ENCODE data around the gene PCTP. TPM values are rescaled to one million over a fixed set of nuclear protein-coding genes. Genes with fewer than 3 reads are reported as not detected.
A peak's percentile ranks its signal among the peaks of the same experiment; 100 is the strongest.

Gene PCTP
- total and polyA plus RNA-seq, 9 of the 15 experiments (the other 6 are each of a cell fraction or from before 2014, with no cell fraction given), result 10.9 to 62.3 (median 41.2) TPM

DNA sequence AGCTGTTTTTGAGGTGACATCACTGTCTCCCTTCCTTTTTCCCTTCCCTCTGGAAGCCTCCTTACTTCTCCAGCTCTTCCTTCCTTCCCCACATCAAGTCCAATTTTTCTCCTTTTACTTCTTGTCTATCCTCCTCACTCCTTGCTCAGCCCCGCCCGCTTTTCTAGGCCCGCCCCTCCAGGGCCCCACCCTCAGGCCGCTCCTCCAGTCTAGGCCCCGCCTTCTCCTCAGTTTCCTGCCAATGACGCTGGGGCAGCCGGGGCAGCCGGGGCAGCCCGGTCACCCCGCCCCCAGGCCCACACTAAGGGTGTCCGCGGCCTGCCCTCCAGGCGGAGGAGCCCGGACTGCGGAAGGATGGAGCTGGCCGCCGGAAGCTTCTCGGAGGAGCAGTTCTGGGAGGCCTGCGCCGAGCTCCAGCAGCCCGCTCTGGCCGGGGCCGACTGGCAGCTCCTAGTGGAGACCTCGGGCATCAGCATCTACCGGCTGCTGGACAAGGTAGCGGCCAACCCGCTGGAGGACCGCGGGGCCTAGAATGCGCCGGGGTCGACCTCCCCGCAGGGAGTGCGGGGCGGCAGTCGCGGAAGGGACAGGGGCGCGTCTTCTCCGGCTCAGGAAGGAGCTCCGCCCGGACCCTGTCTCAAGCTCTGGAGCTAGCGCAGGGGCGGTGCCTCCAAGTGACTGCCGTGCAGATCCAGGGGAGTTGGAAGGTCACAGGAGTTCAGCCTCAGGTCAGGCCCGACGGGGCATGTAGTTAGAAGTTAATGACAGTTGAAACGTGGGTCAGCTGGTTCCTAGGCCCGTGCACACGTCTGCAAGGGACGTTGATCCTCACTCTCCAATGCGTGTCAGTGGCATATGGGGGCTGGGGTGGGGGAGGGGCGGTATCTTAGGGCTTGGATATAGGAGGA is at the start of gene PCTP (continued):
- TF ChIP-seq, protein P1, sequence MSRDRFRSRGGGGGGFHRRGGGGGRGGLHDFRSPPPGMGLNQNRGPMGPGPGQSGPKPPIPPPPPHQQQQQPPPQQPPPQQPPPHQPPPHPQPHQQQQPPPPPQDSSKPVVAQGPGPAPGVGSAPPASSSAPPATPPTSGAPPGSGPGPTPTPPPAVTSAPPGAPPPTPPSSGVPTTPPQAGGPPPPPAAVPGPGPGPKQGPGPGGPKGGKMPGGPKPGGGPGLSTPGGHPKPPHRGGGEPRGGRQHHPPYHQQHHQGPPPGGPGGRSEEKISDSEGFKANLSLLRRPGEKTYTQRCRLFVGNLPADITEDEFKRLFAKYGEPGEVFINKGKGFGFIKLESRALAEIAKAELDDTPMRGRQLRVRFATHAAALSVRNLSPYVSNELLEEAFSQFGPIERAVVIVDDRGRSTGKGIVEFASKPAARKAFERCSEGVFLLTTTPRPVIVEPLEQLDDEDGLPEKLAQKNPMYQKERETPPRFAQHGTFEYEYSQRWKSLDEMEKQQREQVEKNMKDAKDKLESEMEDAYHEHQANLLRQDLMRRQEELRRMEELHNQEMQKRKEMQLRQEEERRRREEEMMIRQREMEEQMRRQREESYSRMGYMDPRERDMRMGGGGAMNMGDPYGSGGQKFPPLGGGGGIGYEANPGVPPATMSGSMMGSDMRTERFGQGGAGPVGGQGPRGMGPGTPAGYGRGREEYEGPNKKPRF (IDR thresholded peaks at IDR 0.05; ENCODE audit: low read depth, low read length), result no peak
- TF ChIP-seq MTF1 (CRISPR knock-in tag; IDR thresholded peaks at IDR 0.05; ENCODE audit: borderline replicate concordance) (no peak), MTA1 (IDR thresholded peaks at IDR 0.05; ENCODE audit: borderline replicate concordance) (no peak), ZNF695 (CRISPR knock-in tag; IDR thresholded peaks at IDR 0.05) (no peak), KLF6 (CRISPR knock-in tag; IDR thresholded peaks at IDR 0.05; ENCODE audit: borderline replicate concordance) (no peak), RFX1 (IDR thresholded peaks at IDR 0.05) (no peak), MECOM (CRISPR knock-in tag; IDR thresholded peaks at IDR 0.05) (no peak), SMARCB1 (IDR thresholded peaks at IDR 0.05; ENCODE audit: insufficient read length, low read depth) (no peak), ZNF3 (CRISPR knock-in tag; IDR thresholded peaks at IDR 0.05) (no peak), ZNF197 (CRISPR knock-in tag; IDR thresholded peaks at IDR 0.05; ENCODE audit: low read depth) (no peak), RBM34 (IDR thresholded peaks at IDR 0.05; ENCODE audit: borderline replicate concordance, insufficient read depth, low read length) (no peak), TCFL5 (CRISPR knock-in tag; conservative IDR thresholded peaks at IDR 0.05) (no peak), ADNP (tag; IDR thresholded peaks at IDR 0.05) (no peak)
- TF ChIP-seq, protein P2, sequence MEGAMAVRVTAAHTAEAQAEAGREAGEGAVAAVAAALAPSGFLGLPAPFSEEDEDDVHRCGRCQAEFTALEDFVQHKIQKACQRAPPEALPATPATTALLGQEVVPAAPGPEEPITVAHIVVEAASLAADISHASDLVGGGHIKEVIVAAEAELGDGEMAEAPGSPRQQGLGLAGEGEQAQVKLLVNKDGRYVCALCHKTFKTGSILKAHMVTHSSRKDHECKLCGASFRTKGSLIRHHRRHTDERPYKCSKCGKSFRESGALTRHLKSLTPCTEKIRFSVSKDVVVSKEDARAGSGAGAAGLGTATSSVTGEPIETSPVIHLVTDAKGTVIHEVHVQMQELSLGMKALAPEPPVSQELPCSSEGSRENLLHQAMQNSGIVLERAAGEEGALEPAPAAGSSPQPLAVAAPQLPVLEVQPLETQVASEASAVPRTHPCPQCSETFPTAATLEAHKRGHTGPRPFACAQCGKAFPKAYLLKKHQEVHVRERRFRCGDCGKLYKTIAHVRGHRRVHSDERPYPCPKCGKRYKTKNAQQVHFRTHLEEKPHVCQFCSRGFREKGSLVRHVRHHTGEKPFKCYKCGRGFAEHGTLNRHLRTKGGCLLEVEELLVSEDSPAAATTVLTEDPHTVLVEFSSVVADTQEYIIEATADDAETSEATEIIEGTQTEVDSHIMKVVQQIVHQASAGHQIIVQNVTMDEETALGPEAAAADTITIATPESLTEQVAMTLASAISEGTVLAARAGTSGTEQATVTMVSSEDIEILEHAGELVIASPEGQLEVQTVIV (CRISPR knock-in tag; IDR thresholded peaks at IDR 0.05; ENCODE audit: borderline replicate concordance), result no peak
- TF ChIP-seq, protein P3, sequence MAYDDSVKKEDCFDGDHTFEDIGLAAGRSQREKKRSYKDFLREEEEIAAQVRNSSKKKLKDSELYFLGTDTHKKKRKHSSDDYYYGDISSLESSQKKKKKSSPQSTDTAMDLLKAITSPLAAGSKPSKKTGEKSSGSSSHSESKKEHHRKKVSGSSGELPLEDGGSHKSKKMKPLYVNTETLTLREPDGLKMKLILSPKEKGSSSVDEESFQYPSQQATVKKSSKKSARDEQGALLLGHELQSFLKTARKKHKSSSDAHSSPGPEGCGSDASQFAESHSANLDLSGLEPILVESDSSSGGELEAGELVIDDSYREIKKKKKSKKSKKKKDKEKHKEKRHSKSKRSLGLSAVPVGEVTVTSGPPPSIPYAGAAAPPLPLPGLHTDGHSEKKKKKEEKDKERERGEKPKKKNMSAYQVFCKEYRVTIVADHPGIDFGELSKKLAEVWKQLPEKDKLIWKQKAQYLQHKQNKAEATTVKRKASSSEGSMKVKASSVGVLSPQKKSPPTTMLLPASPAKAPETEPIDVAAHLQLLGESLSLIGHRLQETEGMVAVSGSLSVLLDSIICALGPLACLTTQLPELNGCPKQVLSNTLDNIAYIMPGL (CRISPR knock-in tag; IDR thresholded peaks at IDR 0.05), result peak; percentile 56; the same call in 1 of the 2 replicates
- TF ChIP-seq, protein P4, sequence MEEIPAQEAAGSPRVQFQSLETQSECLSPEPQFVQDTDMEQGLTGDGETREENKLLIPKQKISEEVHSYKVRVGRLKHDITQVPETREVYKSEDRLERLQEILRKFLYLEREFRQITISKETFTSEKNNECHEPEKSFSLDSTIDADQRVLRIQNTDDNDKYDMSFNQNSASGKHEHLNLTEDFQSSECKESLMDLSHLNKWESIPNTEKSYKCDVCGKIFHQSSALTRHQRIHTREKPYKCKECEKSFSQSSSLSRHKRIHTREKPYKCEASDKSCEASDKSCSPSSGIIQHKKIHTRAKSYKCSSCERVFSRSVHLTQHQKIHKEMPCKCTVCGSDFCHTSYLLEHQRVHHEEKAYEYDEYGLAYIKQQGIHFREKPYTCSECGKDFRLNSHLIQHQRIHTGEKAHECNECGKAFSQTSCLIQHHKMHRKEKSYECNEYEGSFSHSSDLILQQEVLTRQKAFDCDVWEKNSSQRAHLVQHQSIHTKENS (CRISPR knock-in tag; IDR thresholded peaks at IDR 0.05), result no peak
